ENCODE results near the gene SATB2.

Gene SATB2

DNA sequence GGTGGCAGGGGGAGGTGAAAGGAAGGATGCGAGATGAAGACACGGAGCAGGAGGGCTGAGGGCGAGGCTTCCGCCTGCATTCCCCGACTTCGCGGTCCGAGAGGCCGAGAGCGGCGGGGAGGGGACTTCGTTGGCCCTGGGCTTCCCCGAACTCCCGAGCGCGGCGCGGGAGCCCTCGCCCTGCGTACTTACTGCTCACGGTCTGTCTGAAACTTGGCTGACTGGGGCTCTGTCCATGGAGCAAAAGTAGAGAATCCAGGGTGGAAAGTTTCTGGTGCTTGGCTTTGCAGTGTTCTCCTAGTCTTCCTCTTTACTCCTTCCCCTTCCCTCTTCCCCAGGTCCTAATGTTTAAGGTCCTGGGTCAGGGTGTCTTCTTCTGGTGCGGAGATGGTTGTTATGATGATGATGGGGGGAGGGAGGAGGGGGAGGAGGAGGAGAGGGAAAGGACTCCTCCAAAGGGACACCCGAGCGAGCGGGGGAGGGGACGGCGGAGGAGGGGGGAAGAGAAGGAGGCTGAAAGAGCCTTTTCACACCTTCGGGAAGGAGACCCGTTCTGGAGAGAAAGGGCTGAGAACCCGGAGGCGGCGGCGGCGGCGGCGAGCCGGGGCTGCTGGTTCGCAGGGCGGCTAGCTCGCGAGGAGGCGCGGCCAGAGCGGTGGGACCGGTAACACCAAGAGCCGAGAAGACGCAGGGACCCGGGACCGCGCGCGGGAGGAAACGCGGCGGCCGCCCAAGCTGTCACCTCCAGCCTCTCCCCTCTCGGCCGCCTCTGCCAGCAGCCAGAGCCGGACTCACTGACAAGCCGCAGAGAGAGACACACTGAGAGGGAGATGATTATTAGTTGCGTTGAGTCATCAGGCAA, at the start of gene SATB2:
Gene SATB2 (minus strand): TSS at position 793 of the 862 bp plus-strand sequence. CDS start 1,902 bp downstream, outside the sequence.
- no peak for DNase-seq (ENCODE audit: low read depth in 3 of 3)

DNA sequence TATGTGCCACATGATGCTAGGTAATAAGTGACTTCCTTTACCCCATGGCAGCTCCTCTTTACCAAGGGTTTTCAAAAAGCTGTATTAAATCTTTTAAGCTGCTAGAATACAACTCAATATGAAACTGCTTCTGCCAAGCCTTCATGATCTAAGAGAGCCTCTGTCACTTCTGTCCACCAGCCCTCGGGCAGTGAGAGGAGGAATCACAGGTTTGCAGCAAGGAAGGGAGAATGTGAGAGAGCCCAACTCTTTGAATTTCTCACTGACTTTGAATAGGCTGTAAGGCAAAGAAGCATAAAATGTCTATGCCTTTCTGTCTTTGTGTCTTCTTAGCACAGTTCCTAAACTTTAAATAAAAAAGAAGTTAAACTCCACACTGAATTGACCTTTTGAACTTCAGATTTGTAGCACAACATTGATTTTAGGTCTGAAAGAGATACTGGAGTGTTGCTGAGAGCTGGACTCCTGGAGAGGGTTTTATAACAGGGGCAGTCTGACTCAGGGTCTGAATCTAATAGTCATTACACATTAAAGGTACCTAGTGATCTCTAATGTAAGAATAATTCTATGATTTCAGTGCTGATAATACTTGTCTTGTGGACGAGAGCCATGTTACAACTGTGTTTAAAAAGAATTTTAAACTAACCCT, 48.1 kb upstream of the SATB2 start:
- DNase-seq (ENCODE audit: low read depth in 3 of 3) = no peak

DNA sequence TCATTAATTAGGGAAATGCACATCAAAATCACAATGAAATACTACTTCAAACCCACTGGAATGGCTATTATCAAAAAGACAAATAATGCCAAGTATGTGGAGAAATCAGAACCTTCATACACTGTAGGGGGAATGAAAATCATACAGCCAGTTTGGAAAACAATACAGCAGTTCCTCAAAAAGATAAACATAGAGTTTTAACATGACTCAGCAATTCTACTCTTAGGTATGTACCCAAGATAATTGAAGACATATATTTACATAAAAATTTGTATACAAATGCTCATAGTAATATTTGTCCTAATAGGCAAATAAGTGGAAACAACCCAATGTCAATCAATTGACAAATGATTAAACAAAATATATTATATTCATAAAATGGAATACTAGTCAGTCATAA, 45.4 kb upstream of the SATB2 start:
- no peak for DNase-seq (ENCODE audit: low read depth in 3 of 3)

DNA sequence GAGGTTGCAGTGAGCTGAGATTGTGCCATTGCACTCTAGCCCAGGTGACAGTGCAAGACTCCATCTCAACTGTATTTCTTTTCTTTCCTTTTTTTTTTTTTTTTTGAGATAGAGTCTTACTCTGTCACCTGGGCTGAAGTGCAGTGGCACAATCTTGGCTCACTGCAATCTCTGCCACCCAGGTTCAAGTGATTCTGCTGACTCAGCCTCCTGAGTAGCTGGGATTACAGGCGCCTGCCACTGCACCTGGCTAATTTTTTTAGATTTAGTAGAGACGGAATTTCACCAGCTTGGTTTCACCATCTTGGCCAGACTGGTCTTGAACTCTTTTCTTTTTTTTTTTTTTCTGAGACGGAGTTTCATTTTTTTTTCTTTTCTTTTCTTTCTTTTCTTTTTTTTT, 41.3 kb upstream of the SATB2 start:
- DNase-seq (ENCODE audit: low read depth in 3 of 3) = no peak

DNA sequence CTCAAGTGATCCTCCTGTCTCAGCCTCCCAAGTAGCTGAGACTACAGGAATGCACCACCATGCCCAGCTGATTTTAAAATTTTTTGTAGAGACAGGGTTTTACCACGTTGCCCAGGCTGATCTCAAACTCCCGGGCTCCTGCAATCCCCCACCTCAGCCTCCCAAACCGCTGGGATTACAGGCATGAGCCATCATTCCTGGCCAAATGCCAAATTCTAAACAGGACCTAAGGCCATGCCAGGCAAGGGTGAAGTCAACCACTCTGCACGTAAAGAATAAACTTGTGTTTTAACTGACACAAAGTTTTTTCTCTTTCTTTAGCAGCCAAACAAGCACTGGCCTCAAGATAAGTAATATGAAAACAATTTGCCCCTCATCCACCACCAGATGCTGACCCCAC, 37.4 kb upstream of the SATB2 start:
- no peak for DNase-seq (ENCODE audit: low read depth in 3 of 3)

DNA sequence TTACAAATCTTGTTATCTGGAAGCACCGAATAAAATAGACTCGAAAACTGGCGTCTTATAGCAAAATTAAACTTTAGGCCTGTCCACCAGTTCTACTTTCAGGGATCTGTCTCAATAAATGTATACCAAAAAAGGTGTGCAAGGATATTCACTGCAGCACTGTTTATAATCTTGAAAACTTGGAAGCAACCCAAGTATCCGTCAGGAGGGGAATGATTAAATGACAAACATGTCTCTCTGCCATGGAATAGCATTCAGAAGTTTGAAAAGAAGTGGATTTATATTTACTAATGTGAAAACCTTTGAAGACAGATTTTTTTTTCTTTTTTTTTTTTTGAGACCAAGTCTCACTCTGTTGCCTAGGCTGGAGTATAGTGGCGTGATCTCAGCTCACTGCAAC, 32.3 kb upstream of the SATB2 start:
- no peak for DNase-seq (ENCODE audit: low read depth in 3 of 3)

DNA sequence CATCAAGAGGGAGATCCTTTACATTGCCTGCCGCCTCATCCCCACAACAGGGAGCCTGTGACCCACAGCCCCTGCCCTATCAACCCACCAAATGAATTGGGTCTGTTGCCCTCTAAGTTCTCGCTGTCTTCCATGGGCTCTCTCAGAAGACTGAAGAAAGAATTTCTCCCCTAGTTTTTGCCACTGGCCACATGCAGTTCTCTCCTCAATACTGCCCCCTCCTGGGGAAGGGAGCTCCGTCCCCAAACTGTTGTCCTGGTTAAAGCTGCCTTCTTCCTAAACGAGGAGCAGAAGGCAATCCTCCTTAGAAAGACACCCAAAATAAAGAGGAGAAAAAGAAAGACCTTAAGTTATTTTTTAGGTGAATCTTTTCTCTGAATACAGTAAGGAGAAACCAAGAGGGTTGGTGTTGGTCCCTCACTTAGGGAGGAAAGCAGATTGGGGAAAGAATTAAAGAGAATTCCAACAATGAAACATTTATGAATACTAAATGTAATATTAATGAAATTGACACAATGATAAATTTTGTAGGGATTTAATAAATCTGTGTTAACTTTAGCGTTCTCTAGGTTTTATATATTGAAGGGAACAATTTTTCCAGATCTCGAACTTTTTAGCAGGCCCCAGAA, 31.1 kb upstream of the SATB2 start:
- DNase-seq (ENCODE audit: low read depth in 3 of 3) = peak in 1 of 3 experiments; percentile 10

DNA sequence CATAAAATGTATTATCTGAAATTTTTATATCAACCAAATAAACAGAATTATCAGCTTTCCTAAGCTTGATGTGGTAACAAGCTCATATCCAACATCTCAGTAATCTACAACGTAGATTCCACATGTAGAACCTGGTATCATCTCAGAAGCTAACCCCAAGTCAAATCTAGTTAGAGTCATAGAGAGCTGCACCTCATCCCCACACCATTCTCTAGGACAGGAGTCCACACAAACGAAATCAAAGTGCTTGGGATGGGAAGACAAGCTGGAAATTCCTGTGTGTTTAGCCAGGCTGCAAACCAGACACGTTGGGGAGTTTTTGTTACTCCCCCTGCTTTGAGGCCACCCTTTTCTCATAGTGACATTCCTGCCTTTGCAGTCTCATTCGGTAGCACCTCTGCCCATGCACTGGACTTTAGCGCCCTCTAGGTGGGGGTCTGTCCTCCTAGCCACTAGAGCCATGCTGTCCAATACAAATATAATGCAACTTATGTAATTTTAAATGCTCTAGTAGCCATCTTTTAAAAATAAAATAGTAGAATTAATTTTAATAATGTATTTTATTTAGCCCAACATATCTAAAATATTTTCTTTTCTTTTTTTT, 28.1 kb upstream of the SATB2 start:
- DNase-seq (ENCODE audit: low read depth in 3 of 3) = no peak

DNA sequence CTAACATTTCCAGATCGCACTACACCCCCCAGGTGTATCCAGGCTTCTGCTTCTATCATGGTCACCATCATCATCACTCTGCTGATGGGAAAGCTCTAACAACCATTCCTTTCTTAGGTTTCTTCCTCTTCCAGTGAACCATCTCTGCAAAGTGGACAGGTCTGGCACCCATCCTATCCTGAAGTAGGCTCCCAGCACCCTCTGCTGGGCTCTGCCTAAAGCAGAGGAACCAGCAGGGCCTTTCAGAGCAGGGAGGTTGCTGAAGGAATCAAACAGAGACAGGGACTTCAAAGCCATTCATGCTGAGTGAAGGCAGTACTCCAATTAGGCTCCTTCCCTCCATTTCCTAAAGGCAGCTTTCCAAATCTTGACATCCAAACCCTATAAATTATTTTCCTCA, 27.2 kb upstream of the SATB2 start:
- no peak for DNase-seq (ENCODE audit: low read depth in 3 of 3)

DNA sequence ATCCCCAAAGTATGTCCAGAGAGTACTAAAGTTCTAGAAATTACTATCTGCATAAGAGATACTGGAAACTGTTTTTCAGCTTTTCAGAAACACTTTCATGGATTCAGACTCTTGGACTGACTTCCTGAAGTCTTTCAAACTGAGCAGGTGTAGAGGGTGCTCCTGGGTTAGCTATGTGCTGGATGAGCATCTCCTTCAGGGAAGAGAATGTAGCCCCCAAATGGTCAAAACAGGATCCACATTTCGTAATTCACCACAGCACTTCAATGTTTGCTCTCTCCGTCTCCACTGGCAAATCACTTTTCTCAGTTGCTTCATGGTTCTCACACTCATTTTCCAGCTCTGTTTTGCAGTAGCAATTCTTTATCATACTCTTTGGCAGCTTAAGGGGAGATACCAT, 23.2 kb upstream of the SATB2 start:
- DNase-seq (ENCODE audit: low read depth in 3 of 3) = no peak

DNA sequence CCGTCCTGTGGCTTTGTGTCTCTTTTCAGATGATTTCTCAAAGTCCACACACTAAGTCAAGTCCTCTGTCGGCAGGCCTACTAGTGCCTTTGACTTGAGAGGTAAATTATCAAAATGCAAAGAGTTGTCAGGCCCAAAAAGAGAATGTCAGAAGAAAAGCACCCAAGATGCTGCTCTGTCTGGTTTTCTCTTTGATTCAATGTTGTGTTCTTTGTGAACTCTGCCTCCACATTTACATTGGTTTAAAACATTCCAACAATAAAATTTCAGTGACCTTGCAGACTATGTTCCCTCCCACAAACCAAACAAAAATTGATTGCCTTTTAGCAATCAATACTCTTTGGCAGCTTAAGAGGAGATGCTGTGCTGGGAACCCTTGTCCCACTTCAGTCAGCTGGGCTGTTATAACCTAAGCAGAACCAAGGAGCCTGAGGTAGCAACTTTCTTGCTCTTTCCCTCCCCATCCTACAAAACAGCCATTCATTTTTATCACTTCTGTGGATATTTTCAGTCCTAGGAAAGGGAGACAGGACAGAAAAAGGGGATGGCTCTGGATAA, 19.6 kb upstream of the SATB2 start:
- no peak for DNase-seq (ENCODE audit: low read depth in 3 of 3)

DNA sequence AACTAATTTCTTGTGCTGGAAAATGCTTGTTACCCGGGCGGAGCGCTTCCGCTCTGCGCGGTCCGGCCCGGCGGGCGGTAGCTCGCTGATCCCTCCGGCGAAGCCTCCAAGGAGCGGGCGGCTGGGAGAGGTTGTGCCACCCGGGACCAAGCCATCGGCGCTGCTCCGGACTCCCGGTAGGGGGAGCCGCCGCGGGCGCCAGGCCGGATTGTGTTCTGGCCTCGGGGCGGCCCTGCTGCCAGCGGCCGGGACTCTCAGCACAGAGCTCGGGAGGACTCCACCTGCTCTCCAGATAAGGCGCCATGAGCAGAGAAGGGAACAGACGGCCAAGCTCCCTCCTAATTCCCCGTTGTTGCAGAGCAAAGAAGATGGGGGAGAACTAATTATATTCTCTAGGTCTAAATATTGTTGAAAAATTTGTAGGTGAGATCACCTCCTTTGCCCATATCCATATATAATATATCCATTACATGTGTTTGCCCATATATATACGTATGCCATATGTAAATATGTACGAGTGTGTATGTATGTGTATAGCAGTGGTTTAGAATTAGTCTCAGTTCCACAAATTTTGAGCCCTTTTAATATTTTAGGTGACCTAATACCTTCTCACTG, 13.8 kb upstream of the SATB2 start:
- DNase-seq (ENCODE audit: low read depth in 3 of 3) = no peak

DNA sequence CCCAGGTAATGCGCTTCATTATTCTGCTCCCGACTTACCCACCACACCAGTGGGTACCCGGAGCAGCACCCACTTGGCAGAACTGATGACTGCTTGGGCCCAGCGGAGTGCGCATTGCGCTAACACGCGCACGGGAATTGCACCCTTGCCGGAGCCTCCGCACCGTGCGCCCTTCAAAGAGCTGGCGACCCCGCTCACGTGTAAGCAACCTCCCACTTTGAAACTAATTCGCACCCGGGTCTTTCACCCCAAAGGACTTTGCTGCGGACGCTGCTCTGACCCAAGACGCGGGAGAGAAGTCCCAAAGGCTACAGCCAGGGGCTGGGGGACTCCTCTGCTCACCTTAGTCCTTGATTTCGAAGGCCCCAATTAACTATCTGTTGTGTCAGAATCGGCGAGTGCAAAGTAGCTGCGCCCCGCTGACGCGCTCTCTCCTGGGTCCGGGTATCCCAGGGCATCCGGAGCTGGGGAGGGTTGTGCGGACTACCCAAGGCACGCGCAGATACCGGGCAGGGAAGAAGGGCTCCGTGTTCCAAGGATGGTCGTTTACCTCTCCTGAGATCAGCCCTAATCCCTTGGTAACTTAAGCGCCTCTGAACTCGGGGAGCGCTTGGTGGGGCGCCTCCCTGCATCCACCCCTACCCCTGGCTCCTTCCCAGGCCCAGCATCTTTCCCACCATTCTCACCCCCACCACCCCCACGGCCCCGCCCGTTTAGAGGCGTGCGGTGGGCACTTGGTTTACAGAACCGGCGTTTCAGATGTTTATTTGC, 13.1 kb upstream of the SATB2 start:
- no peak for DNase-seq (ENCODE audit: low read depth in 3 of 3)

DNA sequence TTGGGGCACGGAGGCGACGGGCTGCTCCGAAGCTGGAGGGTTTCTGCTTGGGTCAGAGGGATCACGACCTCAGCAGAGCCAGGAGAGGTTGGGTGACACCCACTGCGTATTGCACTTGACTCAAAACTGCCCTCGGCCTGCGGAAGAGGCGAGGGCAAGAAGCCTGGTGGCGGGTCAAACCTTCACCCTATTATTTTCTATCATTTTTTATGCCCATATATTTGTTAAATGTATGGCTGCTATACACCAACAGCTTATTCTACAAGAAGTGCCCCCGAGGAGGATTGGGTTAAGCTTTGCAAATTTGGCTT, 12.6 kb upstream of the SATB2 start:
- DNase-seq (ENCODE audit: low read depth in 3 of 3) = no peak

DNA sequence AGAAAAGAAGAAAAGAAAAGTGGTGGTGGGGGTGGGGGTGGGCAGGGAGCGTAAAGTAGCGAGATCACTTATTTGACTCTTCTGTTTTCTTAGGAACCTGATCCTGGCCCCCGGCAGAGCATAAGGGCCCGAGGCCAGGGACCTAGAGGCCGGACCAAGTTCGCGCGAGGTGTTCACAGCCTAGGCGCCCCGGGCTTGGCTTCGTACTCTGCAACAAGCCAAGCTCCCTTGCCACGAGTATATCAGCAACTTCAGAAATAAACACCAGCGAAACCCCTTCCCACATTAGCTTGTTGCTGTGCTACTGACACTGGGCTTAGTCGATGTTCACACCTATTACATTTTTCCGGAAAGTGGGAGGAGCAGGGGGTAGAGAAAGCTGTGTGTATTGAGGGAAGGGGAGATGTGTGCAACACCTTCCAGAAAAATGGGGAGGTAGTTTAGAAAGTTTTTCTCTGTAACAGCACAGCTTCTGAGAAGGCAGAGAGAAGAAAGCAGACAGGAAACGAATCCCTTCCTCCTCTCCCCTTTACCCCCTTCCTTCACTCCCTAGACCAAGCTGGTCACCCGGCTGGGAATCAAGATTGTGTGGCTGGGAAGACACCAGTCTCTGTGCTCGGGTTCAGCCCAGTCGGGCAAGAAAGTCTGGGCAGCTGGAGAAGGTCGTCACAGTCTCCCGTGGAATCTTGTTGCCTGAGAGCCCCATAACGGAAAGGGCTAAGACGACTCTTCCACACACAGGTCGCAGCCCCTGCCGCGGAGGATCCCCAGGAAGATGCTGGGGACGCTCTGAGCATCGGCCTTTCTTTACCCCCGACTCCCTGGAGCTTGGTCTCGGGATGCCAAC, 12.0 kb upstream of the SATB2 start:
- DNase-seq (ENCODE audit: low read depth in 3 of 3) = no peak

DNA sequence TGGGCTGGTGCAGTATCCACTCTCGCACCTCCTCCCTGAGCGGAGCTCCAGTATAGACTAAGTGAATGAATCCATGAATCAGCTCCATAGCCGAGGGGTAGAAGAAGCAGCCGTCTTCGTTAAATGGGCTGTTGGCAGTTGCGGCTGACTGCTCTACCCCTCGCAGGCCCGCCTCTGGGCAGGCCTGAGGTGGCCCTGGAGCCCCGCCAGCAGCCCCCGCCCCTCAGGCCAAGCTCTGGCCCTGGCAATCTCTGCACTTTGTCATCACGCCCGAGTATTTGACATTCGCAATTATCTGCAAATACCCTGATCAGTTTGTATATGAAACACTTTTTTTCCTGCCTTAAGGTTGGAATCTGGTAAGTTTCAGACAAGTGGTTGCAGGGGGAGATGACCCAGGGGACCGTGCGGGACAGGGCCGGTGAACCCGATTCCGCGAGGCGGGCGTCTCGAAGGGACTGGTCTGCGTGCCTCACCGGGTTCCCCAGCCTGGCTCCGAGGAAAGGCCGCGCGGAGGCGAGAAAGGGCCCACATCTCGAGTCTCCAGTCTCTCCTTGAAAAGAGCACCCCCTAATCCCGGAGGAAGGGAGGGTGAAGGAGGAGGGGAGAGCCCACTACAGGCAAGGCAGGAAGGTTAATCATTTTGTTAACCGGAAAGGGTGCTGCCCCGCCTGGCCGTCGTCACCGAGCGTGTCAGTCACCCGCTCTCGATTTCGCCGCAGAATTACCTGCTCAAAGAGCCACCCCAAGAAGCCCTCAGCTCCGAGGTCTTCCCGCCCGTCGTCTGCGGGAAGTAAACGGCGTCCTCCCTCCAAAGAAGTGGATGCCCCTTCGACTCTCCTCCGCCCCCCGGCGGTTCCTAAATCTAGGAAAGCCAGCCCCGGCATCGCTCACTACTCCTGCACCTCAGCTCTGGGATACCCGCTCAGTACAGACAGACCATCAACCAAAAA, 11.1 kb upstream of the SATB2 start:
- no peak for DNase-seq (ENCODE audit: low read depth in 3 of 3)

DNA sequence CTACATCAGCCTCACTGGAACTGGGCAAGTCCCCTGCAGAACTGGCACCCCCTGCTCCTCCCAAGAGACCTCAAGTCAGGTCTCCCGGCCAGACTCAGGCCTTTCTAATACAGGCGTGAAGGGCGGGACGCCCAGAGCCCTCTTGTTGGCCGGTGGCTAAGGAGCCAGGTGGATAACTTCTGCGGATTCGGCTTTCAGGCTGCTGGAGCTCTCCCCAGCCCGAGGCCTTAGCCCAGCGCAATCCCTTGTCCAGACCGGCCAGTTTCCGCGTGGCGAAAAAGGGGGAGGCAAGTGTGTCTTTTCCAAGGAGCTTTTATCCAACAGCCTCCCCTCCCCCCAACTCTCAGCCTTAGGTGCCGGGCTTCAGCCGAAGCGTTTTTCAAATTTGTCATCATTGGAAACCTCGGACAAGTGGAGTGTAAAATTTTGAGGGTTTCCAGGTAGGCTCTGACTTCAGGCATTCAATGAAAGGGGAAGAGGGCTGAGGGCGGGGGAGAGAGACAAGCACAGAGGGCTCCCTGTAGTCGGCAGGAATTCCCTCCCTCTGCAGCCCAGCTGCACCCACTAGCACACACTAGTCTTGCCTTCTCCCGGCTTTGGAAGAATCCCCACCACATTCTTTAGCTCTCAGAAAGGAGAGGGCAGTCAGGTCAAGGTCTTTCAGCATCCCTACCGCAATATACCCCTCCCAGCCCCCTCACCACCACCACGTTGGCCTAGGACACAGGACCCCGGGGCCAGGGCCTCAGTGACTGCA, 9.5 kb upstream of the SATB2 start:
- no peak for DNase-seq (ENCODE audit: low read depth in 3 of 3)

DNA sequence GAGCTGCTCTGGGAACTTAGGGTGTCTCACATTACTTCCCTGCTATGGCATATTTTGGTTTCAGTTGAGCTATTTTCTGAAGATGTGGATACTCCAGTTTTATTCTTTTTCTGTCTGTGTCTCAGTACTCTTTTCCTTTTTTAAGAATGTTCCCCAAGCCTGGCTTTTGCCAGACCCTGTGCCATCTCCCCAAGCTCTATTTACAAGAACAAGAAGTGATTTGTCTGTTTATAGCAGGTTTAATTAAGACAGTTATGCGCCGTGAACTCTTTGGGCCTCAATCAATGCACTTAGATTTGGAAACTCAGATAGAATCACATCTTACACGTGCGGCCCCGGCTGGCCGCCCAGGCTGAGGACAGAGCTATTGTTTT, 8.9 kb upstream of the SATB2 start:
- DNase-seq (ENCODE audit: low read depth in 3 of 3) = no peak
